Mucosa of rectum (tissue), 2 donors: Measurements from ENCODE around the gene PACRG.
"Not testable (repeated sequence)": the region's sequence is repeated elsewhere in the genome, so short reads cannot be mapped to it uniquely, and the experiment has no call there.

Experiments used
- H3K27ac ChIP-seq, 2 donors: one replicate each; pipeline ENCODE4 v1.7.0; 2013; ENCODE audit warnings: inconsistent platforms in 2 of 2, low read depth in 2 of 2, low read length in 2 of 2
- H3K27me3 ChIP-seq, 2 donors: one replicate each; pipeline ENCODE4 v1.7.0; 2013; ENCODE audit warnings: low read length in 2 of 2; ENCODE audit not compliant: control insufficient read depth in 2 of 2, insufficient read depth in 2 of 2
- H3K36me3 ChIP-seq, 2 donors: one replicate each; pipeline ENCODE4 v1.7.0; 2013; ENCODE audit warnings: low read length in 2 of 2; ENCODE audit not compliant: control insufficient read depth in 2 of 2, insufficient read depth in 2 of 2
- H3K4me1 ChIP-seq, 2 donors: one replicate each; pipeline ENCODE4 v1.7.0; 2013; ENCODE audit warnings: low read length in 2 of 2, mild to moderate bottlenecking in 1 of 2; ENCODE audit not compliant: control insufficient read depth in 2 of 2, insufficient read depth in 2 of 2
- H3K4me3 ChIP-seq, 2 donors: one replicate each; pipeline ENCODE4 v1.7.0; 2013; ENCODE audit warnings: low read length in 2 of 2
- H3K9ac ChIP-seq, 2 donors: one replicate each; pipeline ENCODE4 v1.7.0; 2013; ENCODE audit warnings: low read length in 2 of 2, low read depth in 1 of 2, mild to moderate bottlenecking in 1 of 2
- H3K9me3 ChIP-seq, 2 donors: one replicate each; pipeline ENCODE4 v1.7.0; 2013; ENCODE audit warnings: low read length in 2 of 2; ENCODE audit not compliant: control insufficient read depth in 2 of 2
- donor health status: healthy.
- donor health status: Normal muscosa, but diverticular disease.

Gene PACRG

GRCh38 chr6:162727322-162728182 lies at the start of gene PACRG, which contains the start of gene PRKN:
PACRG (plus strand) TSS chr6:162727974.
PRKN (minus strand) TSS chr6:162727766.
- Histone ChIP-seq H3K9me3 (no peaks in the 10 kb centered on the region), H3K27me3 (no peaks in the 10 kb centered on the region), H3K9ac (peak within 1 kb of the TSS; percentile 76 to 93), H3K4me1 (peaks cover 5 to 9% of the 10 kb centered on the region in 2 donors), H3K36me3 (no peaks in the 10 kb centered on the region), H3K27ac (peak within 1 kb of the TSS; percentile 87 to 92), H3K4me3 (peak within 1 kb of the TSS; percentile 74 to 88)

GRCh38 chr6:162678896-162679295 lies 48.9 kb upstream of the PACRG start:
- H3K4me3 ChIP-seq, H3K36me3 ChIP-seq, H3K9me3 ChIP-seq, H3K4me1 ChIP-seq, H3K27me3 ChIP-seq, H3K9ac ChIP-seq, H3K27ac ChIP-seq: not testable (repeated sequence)

DNA sequence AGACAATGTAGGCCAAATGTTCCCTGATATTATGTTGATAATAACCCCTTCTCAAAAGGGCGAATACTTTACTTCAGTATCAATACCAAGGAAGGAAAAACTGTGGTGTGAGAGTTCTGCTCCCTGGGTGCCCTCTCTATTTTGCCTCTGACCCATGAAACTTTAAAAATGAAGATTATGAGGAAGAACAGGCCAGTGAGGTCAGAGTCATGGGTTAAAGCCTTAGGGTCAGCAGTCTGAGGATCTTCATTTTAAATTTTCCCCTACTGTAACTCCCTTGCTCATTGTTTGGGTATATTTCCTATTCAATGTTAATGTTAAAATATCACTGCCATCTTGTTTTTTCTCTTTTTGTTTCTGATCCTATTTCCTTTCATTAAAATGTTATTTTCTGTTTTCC lies 48.1 kb upstream of the PACRG start:
- H3K27me3 ChIP-seq: no peaks in the 10 kb centered on the region
- no peak overlapping the region for H3K4me3 ChIP-seq
- H3K9me3 ChIP-seq: peaks cover 0 to 2% of the 10 kb centered on the region in 2 donors
- no peaks in the 10 kb centered on the region for H3K36me3 ChIP-seq
- no peaks in the 10 kb centered on the region for H3K4me1 ChIP-seq
- no peak overlapping the region for H3K9ac ChIP-seq
- no peak overlapping the region for H3K27ac ChIP-seq

GRCh38 chr6:162680367-162680766 lies 47.4 kb upstream of the PACRG start:
- no peaks in the 10 kb centered on the region for H3K36me3 ChIP-seq
- H3K4me1 ChIP-seq: no peaks in the 10 kb centered on the region
- no peak overlapping the region for H3K4me3 ChIP-seq
- no peaks in the 10 kb centered on the region for H3K27me3 ChIP-seq
- no peak overlapping the region for H3K27ac ChIP-seq
- peaks cover 0 to 2% of the 10 kb centered on the region in 2 donors for H3K9me3 ChIP-seq
- no peak overlapping the region for H3K9ac ChIP-seq

DNA sequence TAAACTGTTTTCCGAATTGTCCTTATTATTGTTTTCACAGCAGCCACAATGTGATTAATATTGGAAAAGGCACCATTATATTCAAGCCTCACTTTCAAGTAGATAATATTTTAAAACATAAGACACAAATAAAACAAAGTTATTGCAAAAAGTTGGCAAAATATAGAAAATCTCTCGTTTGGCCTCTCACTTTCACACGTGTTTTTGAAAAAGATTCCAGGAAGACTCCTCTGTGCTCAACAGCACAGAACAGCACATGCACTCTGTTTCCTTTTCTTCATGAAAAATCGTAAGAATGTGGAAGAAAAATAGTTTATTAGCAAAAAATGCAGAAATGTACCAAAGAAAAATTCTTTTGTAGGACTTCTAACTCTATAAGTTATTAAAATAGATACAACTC lies 46.9 kb upstream of the PACRG start:
- no peaks in the 10 kb centered on the region for H3K27me3 ChIP-seq
- H3K36me3 ChIP-seq: no peaks in the 10 kb centered on the region
- no peak overlapping the region for H3K4me3 ChIP-seq
- H3K4me1 ChIP-seq: no peaks in the 10 kb centered on the region
- H3K9ac ChIP-seq: no peak overlapping the region
- no peak overlapping the region for H3K27ac ChIP-seq
- H3K9me3 ChIP-seq: peaks cover 0 to 2% of the 10 kb centered on the region in 2 donors

DNA sequence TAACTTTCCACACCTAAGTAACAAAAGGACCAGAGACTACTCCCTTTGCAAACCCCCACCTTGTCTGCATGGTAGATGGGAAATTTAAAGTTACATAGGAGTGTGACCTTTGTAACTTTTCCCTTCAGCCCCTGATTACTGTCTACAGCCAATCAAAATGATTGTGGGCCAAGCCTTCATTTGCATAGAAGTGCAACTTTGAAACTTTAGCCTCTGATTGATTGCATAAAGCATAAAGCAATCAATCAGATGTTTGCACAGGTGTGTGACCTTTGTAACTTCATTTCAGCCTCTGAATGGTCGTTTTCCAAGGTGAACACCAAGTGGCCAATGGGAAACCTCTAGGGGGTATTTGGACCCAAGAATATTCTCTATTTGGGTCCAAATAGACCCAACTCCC lies 46.3 kb upstream of the PACRG start:
- Histone ChIP-seq H3K4me1 (no peaks in the 10 kb centered on the region), H3K36me3 (no peaks in the 10 kb centered on the region), H3K27ac (no peak overlapping the region), H3K4me3 (no peak overlapping the region), H3K9me3 (peaks cover 0 to 2% of the 10 kb centered on the region in 2 donors), H3K9ac (no peak overlapping the region), H3K27me3 (no peaks in the 10 kb centered on the region)

DNA sequence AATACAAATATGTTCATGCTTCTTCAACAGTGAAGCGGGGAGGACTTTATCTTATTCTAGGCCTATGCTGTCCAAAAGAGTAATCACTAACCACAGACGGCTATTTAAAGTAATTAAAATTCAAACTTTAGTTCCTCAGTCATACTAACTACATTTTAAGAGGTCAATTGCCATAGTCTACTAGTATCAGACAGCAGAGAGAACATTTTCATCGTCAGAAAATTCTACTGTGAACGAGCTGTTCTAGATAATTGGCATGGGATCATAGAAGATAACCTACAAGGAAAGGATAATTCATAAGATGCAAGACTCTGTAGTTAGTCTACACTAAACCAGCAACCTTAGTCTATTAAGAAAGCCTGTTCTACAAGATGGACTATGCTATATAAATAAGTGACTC lies 44.6 kb upstream of the PACRG start:
- Histone ChIP-seq H3K9ac (no peak overlapping the region), H3K4me3 (no peak overlapping the region), H3K36me3 (no peaks in the 10 kb centered on the region), H3K9me3 (peaks cover 0 to 2% of the 10 kb centered on the region in 2 donors), H3K27ac (no peak overlapping the region), H3K4me1 (no peaks in the 10 kb centered on the region), H3K27me3 (no peaks in the 10 kb centered on the region)

DNA sequence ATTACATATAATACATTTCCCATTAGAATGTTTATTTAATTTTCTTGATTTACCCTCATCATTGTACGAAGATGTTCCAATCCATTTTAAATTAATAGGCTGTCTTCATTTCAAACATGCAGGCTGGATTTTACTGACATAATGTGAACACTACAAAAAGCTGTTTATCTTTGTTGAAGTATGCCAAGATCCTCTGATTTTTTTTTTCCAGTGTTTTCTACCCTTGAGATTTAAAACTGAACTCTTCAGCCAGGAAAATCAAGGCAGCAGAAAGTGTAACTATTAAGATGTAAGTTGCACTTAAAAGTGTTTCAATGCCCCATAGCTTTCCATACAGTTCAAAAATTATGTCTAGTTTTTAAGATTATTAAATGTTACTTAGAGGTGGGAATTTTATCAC lies 43.7 kb upstream of the PACRG start:
- H3K9me3 ChIP-seq: peaks cover 0 to 2% of the 10 kb centered on the region in 2 donors
- H3K4me3 ChIP-seq: no peak overlapping the region
- H3K36me3 ChIP-seq: no peaks in the 10 kb centered on the region
- H3K27ac ChIP-seq: no peak overlapping the region
- no peaks in the 10 kb centered on the region for H3K27me3 ChIP-seq
- no peaks in the 10 kb centered on the region for H3K4me1 ChIP-seq
- no peak overlapping the region for H3K9ac ChIP-seq

- Histone ChIP-seq H3K4me3 (no peak overlapping the region), H3K9me3 (peaks cover 0 to 2% of the 10 kb centered on the region in 2 donors), H3K27me3 (no peaks in the 10 kb centered on the region), H3K27ac (no peak overlapping the region), H3K9ac (no peak overlapping the region), H3K4me1 (no peaks in the 10 kb centered on the region), H3K36me3 (no peaks in the 10 kb centered on the region)
Observed at GRCh38 chr6:162684961-162685360, 42.8 kb upstream of the PACRG start.

GRCh38 chr6:162685586-162685985 lies 42.2 kb upstream of the PACRG start:
- H3K4me1 ChIP-seq: no peaks in the 10 kb centered on the region

More at GRCh38 chr6:162685586-162685985, 42.2 kb upstream of the PACRG start:
- H3K9me3 ChIP-seq: peaks cover 0 to 2% of the 10 kb centered on the region in 2 donors
- no peak overlapping the region for H3K4me3 ChIP-seq
- no peak overlapping the region for H3K27ac ChIP-seq
- no peaks in the 10 kb centered on the region for H3K27me3 ChIP-seq
- no peaks in the 10 kb centered on the region for H3K36me3 ChIP-seq
- no peak overlapping the region for H3K9ac ChIP-seq
